Astrocyte of the spinal cord (primary cell): Measurements from ENCODE around the gene USP25.

ENCODE experiments used
- DNase-seq: peaks from one replicate; pipeline ENCODE4 v3.0.0; 2011; ENCODE audit warnings: low read depth, low spot score
- H3K4me3 ChIP-seq: 2 replicates; pipeline ENCODE4 v1.5.1; 2011; ENCODE audit warnings: low read depth, mild to moderate bottlenecking, low read length, moderate library complexity
- CTCF ChIP-seq: IDR thresholded peaks from 2 replicates; pipeline ENCODE4 v1.5.1; 2012; ENCODE audit warnings: low read depth, mild to moderate bottlenecking, low read length, inconsistent platforms
- in situ Hi-C: cut with HindIII; loops from 2 replicates; pipeline ENCODE4 v1.10.0; 2017; ENCODE audit warnings: low sequenced_read_pairs

USP25 gene, protein sequence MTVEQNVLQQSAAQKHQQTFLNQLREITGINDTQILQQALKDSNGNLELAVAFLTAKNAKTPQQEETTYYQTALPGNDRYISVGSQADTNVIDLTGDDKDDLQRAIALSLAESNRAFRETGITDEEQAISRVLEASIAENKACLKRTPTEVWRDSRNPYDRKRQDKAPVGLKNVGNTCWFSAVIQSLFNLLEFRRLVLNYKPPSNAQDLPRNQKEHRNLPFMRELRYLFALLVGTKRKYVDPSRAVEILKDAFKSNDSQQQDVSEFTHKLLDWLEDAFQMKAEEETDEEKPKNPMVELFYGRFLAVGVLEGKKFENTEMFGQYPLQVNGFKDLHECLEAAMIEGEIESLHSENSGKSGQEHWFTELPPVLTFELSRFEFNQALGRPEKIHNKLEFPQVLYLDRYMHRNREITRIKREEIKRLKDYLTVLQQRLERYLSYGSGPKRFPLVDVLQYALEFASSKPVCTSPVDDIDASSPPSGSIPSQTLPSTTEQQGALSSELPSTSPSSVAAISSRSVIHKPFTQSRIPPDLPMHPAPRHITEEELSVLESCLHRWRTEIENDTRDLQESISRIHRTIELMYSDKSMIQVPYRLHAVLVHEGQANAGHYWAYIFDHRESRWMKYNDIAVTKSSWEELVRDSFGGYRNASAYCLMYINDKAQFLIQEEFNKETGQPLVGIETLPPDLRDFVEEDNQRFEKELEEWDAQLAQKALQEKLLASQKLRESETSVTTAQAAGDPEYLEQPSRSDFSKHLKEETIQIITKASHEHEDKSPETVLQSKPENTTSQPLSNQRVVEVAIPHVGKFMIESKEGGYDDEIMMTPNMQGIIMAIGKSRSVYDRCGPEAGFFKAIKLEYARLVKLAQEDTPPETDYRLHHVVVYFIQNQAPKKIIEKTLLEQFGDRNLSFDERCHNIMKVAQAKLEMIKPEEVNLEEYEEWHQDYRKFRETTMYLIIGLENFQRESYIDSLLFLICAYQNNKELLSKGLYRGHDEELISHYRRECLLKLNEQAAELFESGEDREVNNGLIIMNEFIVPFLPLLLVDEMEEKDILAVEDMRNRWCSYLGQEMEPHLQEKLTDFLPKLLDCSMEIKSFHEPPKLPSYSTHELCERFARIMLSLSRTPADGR

GRCh38 chr21:15729674-15730483 is at the start of gene USP25:
Gene USP25, plus strand, starts transcription at chr21:15729982. Its CDS starts 412 bp downstream, at chr21:15730394.
- H3K4me3 ChIP-seq = peak within 1 kb of the TSS; percentile 61
- peak; percentile 9 for TF ChIP-seq CTCF
- DNase-seq = peak; percentile 58
- in situ Hi-C loops = no loop called here

- no peak overlapping the region for H3K4me3 ChIP-seq
- peak; percentile 26 for DNase-seq
- in situ Hi-C loops = no loop called here
- no peak for TF ChIP-seq CTCF
Observed at GRCh38 chr21:15682186-15682895, 47.4 kb upstream of the USP25 start.

- no peak for TF ChIP-seq CTCF
Observed at GRCh38 chr21:15682977-15683376, 46.8 kb upstream of the USP25 start.

GRCh38 chr21:15686506-15686905 is 43.3 kb upstream of the USP25 start:
- no peak overlapping the region for H3K4me3 ChIP-seq
- DNase-seq = no peak
- no peak for TF ChIP-seq CTCF
- in situ Hi-C loops = no loop called here

More at GRCh38 chr21:15682977-15683376, 46.8 kb upstream of the USP25 start:
- in situ Hi-C loops = no loop called here
- peak; percentile 35 for DNase-seq
- no peak overlapping the region for H3K4me3 ChIP-seq

- TF ChIP-seq CTCF = no peak
Observed at GRCh38 chr21:15687208-15687607, 42.6 kb upstream of the USP25 start.

More at GRCh38 chr21:15687208-15687607, 42.6 kb upstream of the USP25 start:
- no peak overlapping the region for H3K4me3 ChIP-seq
- in situ Hi-C loops = no loop called here
- no peak for DNase-seq
